PC-9 (cell line): ENCODE data around the gene ITPRIPL1.

ENCODE experiments used
- CTCF ChIP-seq: fragments of 200-600 bp; sonication (generic); conservative IDR thresholded peaks from 2 replicates; pipeline ENCODE4 v1.6.1; 2017; ENCODE audit warnings: mixed run types, antibody characterized with exemption, mild to moderate bottlenecking, moderate library complexity
- EZH2 ChIP-seq: fragments of 200-600 bp; sonication (generic); IDR thresholded peaks from 2 replicates; pipeline ENCODE4 v1.8.0; 2017; ENCODE audit warnings: antibody characterized with exemption, low read depth

GRCh38 chr2:96276787-96277499, 48.2 kb upstream of the ITPRIPL1 start:
- TF ChIP-seq CTCF (no peak), EZH2 (no peak)
